ENCODE data around the gene EHD4. TPM values are rescaled to one million over a fixed set of nuclear protein-coding genes. Genes with fewer than 3 reads are reported as not detected.

The EHD4 gene
- total and polyA plus RNA-seq, 9 of the 15 experiments (the other 6 are each of a cell fraction or from before 2014, with no cell fraction given), result 0.89 to 10.3 (median 6.4) TPM

GRCh38 chr15:41911691-41912345, 60.5 kb downstream of the EHD4 start:
- H3K36me3 ChIP-seq (ENCODE audit: control insufficient read depth, insufficient read depth, low read length), result peaks cover 25% of the 10 kb centered on the region; the same call in 2 of the 3 replicates
- TF ChIP-seq KDM1A (IDR thresholded peaks at IDR 0.05) (no peak), ZBTB17 (CRISPR knock-in tag; IDR thresholded peaks at IDR 0.05) (no peak), RBM34 (IDR thresholded peaks at IDR 0.05; ENCODE audit: borderline replicate concordance, insufficient read depth, low read length) (no peak), HIVEP1 (CRISPR knock-in tag; IDR thresholded peaks at IDR 0.05) (no peak), RBM39 (optimal IDR thresholded peaks at IDR 0.05; ENCODE audit: low read depth, low read length) (no peak), ZNF134 (CRISPR knock-in tag; conservative IDR thresholded peaks at IDR 0.05) (no peak), ZNF274 (IDR thresholded peaks at IDR 0.05; ENCODE audit: borderline replicate concordance, low read depth, low read length) (no peak), XRCC5 (IDR thresholded peaks at IDR 0.05; ENCODE audit: low read depth, low read length) (no peak), CEBPG (CRISPR knock-in tag; IDR thresholded peaks at IDR 0.05) (no peak), CEBPG (tag; conservative IDR thresholded peaks at IDR 0.05 in 1 of 2, IDR thresholded peaks at IDR 0.05 in 1 of 2) (no peak), KDM5B (IDR thresholded peaks at IDR 0.05; ENCODE audit: insufficient replicate concordance, low read depth, low read length) (no peak), HMG20B (CRISPR knock-in tag; IDR thresholded peaks at IDR 0.05) (no peak), RBBP5 (IDR thresholded peaks at IDR 0.05; ENCODE audit: borderline replicate concordance, insufficient read depth, low read length, poor library complexity, severe bottlenecking) (no peak), IFI16 (CRISPR knock-in tag; IDR thresholded peaks at IDR 0.05) (no peak), PHF20 (IDR thresholded peaks at IDR 0.05; ENCODE audit: partially characterized antibody) (no peak), MXI1 (IDR thresholded peaks at IDR 0.05; ENCODE audit: low read depth, low read length) (no peak)
- no peak overlapping the region for H3K27ac ChIP-seq (ENCODE audit: extremely low read depth, low read depth, low read length)
- FAIRE-seq (no peak), DNase-seq (ENCODE audit: extremely low read depth in 1 of 4, low spot score in 3 of 4) (no peak), ATAC-seq (no peak)
- no peaks in the 10 kb centered on the region for H3K79me2 ChIP-seq (ENCODE audit: control insufficient read depth, insufficient read depth, low read length)
- 81% methylated on average over 12 of the region's 14 CpGs for WGBS (ENCODE audit: insufficient coverage, low coverage, missing lambda C conversion rate)
- no peaks in the 10 kb centered on the region; a peak in 2 of 5 replicates for H3K4me1 ChIP-seq (replicated peaks in 1 of 2; ENCODE audit: control insufficient read depth in 2 of 2, insufficient read depth in 2 of 2, low read length in 2 of 2)
- POLR2A ChIA-PET, result interaction anchor here (1.0 kb wide), 1 partner anchor 35 kb away, joined by 3 read pairs; no protein-coding TSS in a partner anchor
- H3K9me1 ChIP-seq (ENCODE audit: control insufficient read depth, insufficient read depth, low read length), result peaks cover 4% of the 10 kb centered on the region
- H2AFZ ChIP-seq (ENCODE audit: low read depth, low read length), result no peak overlapping the region
- H3K4me2 ChIP-seq (ENCODE audit: insufficient read depth, low read length), result no peak overlapping the region
- H4K20me1 ChIP-seq (replicated peaks; ENCODE audit: control insufficient read depth, insufficient read depth, low read length), result peaks cover 3% of the 10 kb centered on the region; the same call in 1 of the 2 replicates
- in situ Hi-C loops (cut with MboI), result no loop called here
- intact Hi-C loops (cut with micrococcal nuclease), result no loop called here
- CTCF ChIA-PET (ENCODE audit: low intra/inter-chr PET ratio), result no interaction called here
- H3K9me3 ChIP-seq (replicated peaks; ENCODE audit: control insufficient read depth, insufficient read depth, low read depth, low read length), result no peaks in the 10 kb centered on the region
- no TSS peak for BruUV-seq (replicated peaks)
- H3K9ac ChIP-seq (ENCODE audit: insufficient read depth in 1 of 2, low read depth in 2 of 2, low read length in 2 of 2), result peak overlapping the region in 1 of 2 experiments; percentile 61; a peak in 1 of 4 replicates
- no peak overlapping the region for H3K4me3 ChIP-seq
- no peaks in the 10 kb centered on the region for H3K27me3 ChIP-seq (ENCODE audit: control insufficient read depth in 2 of 2, insufficient read depth in 2 of 2, low read length in 2 of 2)

Data from K562 (cell line).